ENCODE measurements around the gene LIPC.

The LIPC gene

GRCh38 chr15:58559904-58560588 lies 128.3 kb downstream of the LIPC start:
- no peak for DNase-seq

GRCh38 chr15:58561321-58561720 lies 129.5 kb downstream of the LIPC start:
- no peak for DNase-seq

- DNase-seq = no peak
These were observed 130.3 kb downstream of the LIPC start for GRCh38 chr15:58562135-58562534.

GRCh38 chr15:58564981-58565380 lies 133.2 kb downstream of the LIPC start:
- DNase-seq = no peak

- no peak for DNase-seq
These were observed 133.8 kb downstream of the LIPC start for GRCh38 chr15:58565619-58566018.

GRCh38 chr15:58566029-58566428 lies 134.2 kb downstream of the LIPC start:
- DNase-seq = no peak

GRCh38 chr15:58568157-58568571 lies 136.4 kb downstream of the LIPC start:
- peak; percentile 19 for DNase-seq

GRCh38 chr15:58569455-58569854 lies 137.7 kb downstream of the LIPC start:
- no peak for DNase-seq

GRCh38 chr15:58571491-58571890 lies 139.7 kb downstream of the LIPC start:
- DNase-seq = no peak

GRCh38 chr15:58572521-58572920 lies 140.7 kb downstream of the LIPC start:
- no peak for DNase-seq

GRCh38 chr15:58573270-58573669 lies 141.5 kb downstream of the LIPC start:
- no peak for DNase-seq

GRCh38 chr15:58574631-58575030 lies 142.8 kb downstream of the LIPC start:
- DNase-seq = no peak

- no peak for DNase-seq
These were observed 143.4 kb downstream of the LIPC start for GRCh38 chr15:58575045-58575786.

GRCh38 chr15:58576657-58577056 lies 144.9 kb downstream of the LIPC start:
- no peak for DNase-seq

GRCh38 chr15:58582160-58582559 lies 150.4 kb downstream of the LIPC start:
- no peak for DNase-seq

GRCh38 chr15:58583171-58583908 lies 151.5 kb downstream of the LIPC start:
- peak; percentile 22 for DNase-seq

GRCh38 chr15:58584789-58585461 lies 153.1 kb downstream of the LIPC start:
- DNase-seq = no peak

GRCh38 chr15:58585693-58586443 lies 154.1 kb downstream of the LIPC start:
- no peak for DNase-seq

- no peak for DNase-seq
These were observed 155.7 kb downstream of the LIPC start for GRCh38 chr15:58587486-58587885.

- no peak for DNase-seq
These were observed 156.3 kb downstream of the LIPC start for GRCh38 chr15:58588096-58588495.

- no peak for DNase-seq
These were observed 157.3 kb downstream of the LIPC start for GRCh38 chr15:58589047-58589446.

GRCh38 chr15:58590236-58590635 lies 158.4 kb downstream of the LIPC start:
- no peak for DNase-seq

Measured in midbrain (tissue), 1 donor.